ENCODE data around the gene FAM219A.

Gene FAM219A

DNA sequence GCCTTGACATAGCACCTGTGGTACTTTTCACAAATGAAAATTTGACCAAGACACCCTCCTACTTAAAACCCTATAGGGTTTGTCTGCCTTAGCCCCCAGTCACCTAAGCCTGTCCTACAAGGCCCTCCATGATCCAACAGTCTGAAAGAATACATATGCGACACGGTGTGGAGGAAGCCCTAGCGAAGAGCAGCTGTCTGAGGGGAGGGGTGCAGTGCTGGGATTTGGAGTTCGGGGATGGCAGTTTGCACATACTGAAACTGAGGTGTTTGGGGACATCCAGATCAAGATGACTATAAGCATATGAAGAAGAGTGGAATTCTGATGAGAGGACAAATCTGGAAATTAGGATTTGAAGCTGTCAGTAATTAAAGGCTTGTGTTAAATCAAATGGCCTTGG, 74.5 kb downstream of the FAM219A start:
- TF ChIP-seq EZH2phosphoT487 (conservative IDR thresholded peaks at IDR 0.05; ENCODE audit: low read length), result no peak
- TF ChIP-seq, protein P1, sequence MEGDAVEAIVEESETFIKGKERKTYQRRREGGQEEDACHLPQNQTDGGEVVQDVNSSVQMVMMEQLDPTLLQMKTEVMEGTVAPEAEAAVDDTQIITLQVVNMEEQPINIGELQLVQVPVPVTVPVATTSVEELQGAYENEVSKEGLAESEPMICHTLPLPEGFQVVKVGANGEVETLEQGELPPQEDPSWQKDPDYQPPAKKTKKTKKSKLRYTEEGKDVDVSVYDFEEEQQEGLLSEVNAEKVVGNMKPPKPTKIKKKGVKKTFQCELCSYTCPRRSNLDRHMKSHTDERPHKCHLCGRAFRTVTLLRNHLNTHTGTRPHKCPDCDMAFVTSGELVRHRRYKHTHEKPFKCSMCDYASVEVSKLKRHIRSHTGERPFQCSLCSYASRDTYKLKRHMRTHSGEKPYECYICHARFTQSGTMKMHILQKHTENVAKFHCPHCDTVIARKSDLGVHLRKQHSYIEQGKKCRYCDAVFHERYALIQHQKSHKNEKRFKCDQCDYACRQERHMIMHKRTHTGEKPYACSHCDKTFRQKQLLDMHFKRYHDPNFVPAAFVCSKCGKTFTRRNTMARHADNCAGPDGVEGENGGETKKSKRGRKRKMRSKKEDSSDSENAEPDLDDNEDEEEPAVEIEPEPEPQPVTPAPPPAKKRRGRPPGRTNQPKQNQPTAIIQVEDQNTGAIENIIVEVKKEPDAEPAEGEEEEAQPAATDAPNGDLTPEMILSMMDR (IDR thresholded peaks at IDR 0.05; ENCODE audit: insufficient read depth, low read length, poor library complexity, severe bottlenecking), result no peak
- no peak overlapping the region for H3K4me3 ChIP-seq (ENCODE audit: insufficient read depth, low read length, poor library complexity, severe bottlenecking)
- H4K20me1 ChIP-seq (ENCODE audit: low read depth, low read length), result no peaks in the 10 kb centered on the region
- no peak overlapping the region for H3K4me2 ChIP-seq (ENCODE audit: low read depth, low read length, poor library complexity, severe bottlenecking)
- no peak overlapping the region for H2AFZ ChIP-seq (ENCODE audit: low read depth, low read length, severe bottlenecking)
- no peaks in the 10 kb centered on the region for H3K9me3 ChIP-seq (ENCODE audit: insufficient read depth, low read length)
- no peaks in the 10 kb centered on the region for H3F3A ChIP-seq (ENCODE audit: insufficient read depth)
- no peak overlapping the region for H3K27ac ChIP-seq (ENCODE audit: low read depth, low read length)
- H3K9ac ChIP-seq (ENCODE audit: low read length), result no peak overlapping the region
- H3K27me3 ChIP-seq (ENCODE audit: low read length), result no peaks in the 10 kb centered on the region
- H3K79me2 ChIP-seq (ENCODE audit: insufficient read depth, low read length), result no peaks in the 10 kb centered on the region
- no peaks in the 10 kb centered on the region for H3K9me2 ChIP-seq (replicated peaks; ENCODE audit: insufficient read depth, low read length)
- H3K36me3 ChIP-seq (ENCODE audit: low read length), result no peaks in the 10 kb centered on the region

DNA sequence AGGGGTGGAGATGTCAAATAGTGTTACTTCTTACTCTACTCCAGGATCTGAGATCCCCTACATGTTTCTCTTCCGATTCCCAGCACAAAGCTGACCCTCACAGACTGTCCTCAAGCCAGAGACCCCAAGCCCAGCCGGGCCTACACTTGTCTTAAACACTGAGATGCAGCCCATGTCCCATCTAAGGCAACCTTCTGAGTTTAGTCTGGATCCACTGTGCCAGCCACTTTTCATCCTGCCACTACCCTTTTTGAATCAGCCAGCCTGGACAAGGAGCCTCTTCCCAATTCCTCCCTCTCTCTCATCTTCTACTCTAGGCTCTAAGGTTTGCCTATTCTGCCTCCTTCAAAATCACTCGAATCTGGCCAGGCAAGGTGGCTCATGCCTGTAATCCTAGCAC, 75.5 kb downstream of the FAM219A start:
- no peak overlapping the region for H3K4me2 ChIP-seq (ENCODE audit: low read depth, low read length, poor library complexity, severe bottlenecking)
- no peak overlapping the region for H3K4me3 ChIP-seq (ENCODE audit: insufficient read depth, low read length, poor library complexity, severe bottlenecking)

DNA sequence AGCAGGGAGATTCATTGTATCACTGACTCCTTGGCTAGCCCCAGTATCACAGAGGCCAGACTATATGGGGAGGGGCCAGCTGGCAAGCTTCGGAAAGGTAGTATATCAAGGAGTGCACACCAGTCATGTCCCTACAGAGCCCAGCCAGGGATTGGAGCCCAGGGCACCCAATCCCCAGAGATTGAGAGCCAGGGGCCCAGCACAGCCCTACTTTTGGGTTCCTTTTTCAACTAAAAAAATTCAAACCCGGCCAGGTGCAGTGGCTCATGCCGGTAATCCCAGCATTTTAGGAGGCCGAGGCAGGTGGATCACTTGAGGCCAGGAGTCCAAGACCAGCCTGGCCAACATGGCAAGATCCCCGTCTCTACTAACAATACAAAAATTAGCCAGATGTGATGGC, 76.3 kb downstream of the FAM219A start:
- no peak overlapping the region for H3K4me2 ChIP-seq (ENCODE audit: low read depth, low read length, poor library complexity, severe bottlenecking)

More for the DNA sequence above, 75.5 kb downstream of the FAM219A start:
- H3K9me3 ChIP-seq (ENCODE audit: insufficient read depth, low read length), result no peaks in the 10 kb centered on the region
- no peaks in the 10 kb centered on the region for H4K20me1 ChIP-seq (ENCODE audit: low read depth, low read length)
- no peak overlapping the region for H3K27ac ChIP-seq (ENCODE audit: low read depth, low read length)
- H3F3A ChIP-seq (ENCODE audit: insufficient read depth), result no peaks in the 10 kb centered on the region
- no peaks in the 10 kb centered on the region for H3K36me3 ChIP-seq (ENCODE audit: low read length)
- H3K79me2 ChIP-seq (ENCODE audit: insufficient read depth, low read length), result no peaks in the 10 kb centered on the region
- H3K27me3 ChIP-seq (ENCODE audit: low read length), result no peaks in the 10 kb centered on the region
- TF ChIP-seq, protein P1 (IDR thresholded peaks at IDR 0.05; ENCODE audit: insufficient read depth, low read length, poor library complexity, severe bottlenecking), result no peak
- no peak for TF ChIP-seq EZH2phosphoT487 (conservative IDR thresholded peaks at IDR 0.05; ENCODE audit: low read length)
- H2AFZ ChIP-seq (ENCODE audit: low read depth, low read length, severe bottlenecking), result no peak overlapping the region
- no peaks in the 10 kb centered on the region for H3K9me2 ChIP-seq (replicated peaks; ENCODE audit: insufficient read depth, low read length)
- no peak overlapping the region for H3K9ac ChIP-seq (ENCODE audit: low read length)

More for the DNA sequence above, 76.3 kb downstream of the FAM219A start:
- no peaks in the 10 kb centered on the region for H3K27me3 ChIP-seq (ENCODE audit: low read length)
- H3K36me3 ChIP-seq (ENCODE audit: low read length), result no peaks in the 10 kb centered on the region
- H4K20me1 ChIP-seq (ENCODE audit: low read depth, low read length), result no peaks in the 10 kb centered on the region
- H2AFZ ChIP-seq (ENCODE audit: low read depth, low read length, severe bottlenecking), result no peak overlapping the region
- no peak overlapping the region for H3K27ac ChIP-seq (ENCODE audit: low read depth, low read length)
- no peaks in the 10 kb centered on the region for H3K9me3 ChIP-seq (ENCODE audit: insufficient read depth, low read length)
- H3F3A ChIP-seq (ENCODE audit: insufficient read depth), result no peaks in the 10 kb centered on the region
- no peak overlapping the region for H3K4me3 ChIP-seq (ENCODE audit: insufficient read depth, low read length, poor library complexity, severe bottlenecking)
- no peaks in the 10 kb centered on the region for H3K79me2 ChIP-seq (ENCODE audit: insufficient read depth, low read length)
- TF ChIP-seq, protein P1 (IDR thresholded peaks at IDR 0.05; ENCODE audit: insufficient read depth, low read length, poor library complexity, severe bottlenecking), result no peak
- TF ChIP-seq EZH2phosphoT487 (conservative IDR thresholded peaks at IDR 0.05; ENCODE audit: low read length), result no peak
- H3K9ac ChIP-seq (ENCODE audit: low read length), result no peak overlapping the region
- no peaks in the 10 kb centered on the region for H3K9me2 ChIP-seq (replicated peaks; ENCODE audit: insufficient read depth, low read length)

Measured in SU-DHL-6 (cell line).